HepG2 (cell line): ENCODE data around the gene ACACA. TPM values are rescaled to one million over a fixed set of nuclear protein-coding genes. Genes with fewer than 3 reads are reported as not detected.

Experiments
- CBX1 ChIP-seq: IDR thresholded peaks from one replicate; pipeline ENCODE4 v1.6.1; 2016; ENCODE audit warnings: antibody characterized with exemption, low read depth
- HOXA5 ChIP-seq: sonication (generic); formaldehyde crosslinking; IDR thresholded peaks from 2 replicates; pipeline ENCODE4 v1.4.0; 2020; ENCODE audit warnings: missing genetic modification reagents
- MED13 ChIP-seq: sonication (generic); formaldehyde crosslinking; IDR thresholded peaks from 2 replicates; pipeline ENCODE4 v1.5.0; 2020; ENCODE audit warnings: missing genetic modification reagents
- MYC ChIP-seq: sonication (generic); formaldehyde crosslinking; IDR thresholded peaks from 2 replicates; pipeline ENCODE4 v1.9.0; 2021; ENCODE audit warnings: missing genetic modification reagents, borderline replicate concordance
- PHF21A ChIP-seq: sonication (generic); formaldehyde crosslinking; IDR thresholded peaks from 2 replicates; pipeline ENCODE4 v1.5.0; 2020; ENCODE audit warnings: mild to moderate bottlenecking, missing genetic modification reagents
- TBX3 ChIP-seq: fragments of 450-650 bp; IDR thresholded peaks from 2 replicates; pipeline ENCODE4 v1.6.1; 2017; ENCODE audit warnings: antibody characterized with exemption, mild to moderate bottlenecking, inconsistent platforms, borderline replicate concordance
- ZBTB25 ChIP-seq: IDR thresholded peaks from 2 replicates; pipeline ENCODE4 v1.6.1; 2018; ENCODE audit warnings: missing genetic modification reagents
- ZFY ChIP-seq: sonication (generic); formaldehyde crosslinking; IDR thresholded peaks from 2 replicates; pipeline ENCODE4 v1.4.0; 2020; ENCODE audit warnings: missing genetic modification reagents
- ZKSCAN5 ChIP-seq: sonication (generic); formaldehyde crosslinking; IDR thresholded peaks from 2 replicates; pipeline ENCODE4 v1.5.1; 2020; ENCODE audit warnings: mild to moderate bottlenecking, missing genetic modification reagents
- ZNF12 ChIP-seq: sonication (generic); formaldehyde crosslinking; IDR thresholded peaks from 2 replicates; pipeline ENCODE4 v1.5.0; 2020; ENCODE audit warnings: missing genetic modification reagents
- ZNF335 ChIP-seq: sonication (generic); formaldehyde crosslinking; IDR thresholded peaks from 2 replicates; pipeline ENCODE4 v1.4.0; 2020; ENCODE audit warnings: missing genetic modification reagents
- ZNF496 ChIP-seq: sonication (generic); formaldehyde crosslinking; IDR thresholded peaks from 2 replicates; pipeline ENCODE4 v1.8.1; 2023; ENCODE audit warnings: mild to moderate bottlenecking, moderate library complexity, missing genetic modification reagents; ENCODE audit not compliant: insufficient replicate concordance
- ZNF598 ChIP-seq: sonication (generic); formaldehyde crosslinking; IDR thresholded peaks from 2 replicates; pipeline ENCODE4 v1.5.1; 2020; ENCODE audit warnings: mild to moderate bottlenecking, missing genetic modification reagents, borderline replicate concordance
- ZNF674 ChIP-seq: sonication (generic); formaldehyde crosslinking; IDR thresholded peaks from 2 replicates; pipeline ENCODE4 v1.5.0; 2020; ENCODE audit warnings: low read depth, mild to moderate bottlenecking, missing genetic modification reagents
- polyA plus RNA-seq, 8 experiments: library from polyadenylated mRNA; depleted of rRNA in 3 of 8; stranded (reverse) in 7 of 8; unstranded in 1 of 8; fragments of >200 nt; fragmentation: Illumina TruSeq in 4 of 8; extraction: Trizol in 4 of 8; gene quantifications; 2 replicates each; pipeline versions ENCODE4 v1.2.1 to v1.2.3, GENCODE V29; 2011 to 2016; ENCODE audit warnings: low read depth in 4 of 8, missing spikeins in 1 of 8, mixed read lengths in 1 of 8; ENCODE audit not compliant: insufficient read depth in 1 of 8
- total RNA-seq, 5 experiments: library from RNA; depleted of rRNA; stranded (reverse); fragments of >200 nt; fragmentation: Illumina TruSeq; extraction: Trizol; gene quantifications; 2 replicates each; pipeline ENCODE4 v1.2.3, GENCODE V29; 2016; ENCODE audit warnings: low read depth in 1 of 5
- TF ChIP-seq, protein P1 (sequence below): sonication (generic); formaldehyde crosslinking; IDR thresholded peaks from one replicate; pipeline ENCODE4 v1.5.1; 2020; ENCODE audit warnings: mild to moderate bottlenecking, missing genetic modification reagents; ENCODE audit errors: not compliant biosample characterization
- TF ChIP-seq, protein P2 (sequence below): sonication (generic); formaldehyde crosslinking; IDR thresholded peaks from 2 replicates; pipeline ENCODE4 v1.5.1; 2020; ENCODE audit warnings: missing genetic modification reagents, mild to moderate bottlenecking, borderline replicate concordance

Gene ACACA
- total and polyA plus RNA-seq, 2 of the 13 experiments (the other 11 are each of a cell fraction or from before 2014, with no cell fraction given), result 39.2 to 47.2 TPM

GRCh38 chr17:37406635-37407461 is at the start of gene ACACA, which contains the start of gene TADA2A (continued):
- TF ChIP-seq, protein P1, sequence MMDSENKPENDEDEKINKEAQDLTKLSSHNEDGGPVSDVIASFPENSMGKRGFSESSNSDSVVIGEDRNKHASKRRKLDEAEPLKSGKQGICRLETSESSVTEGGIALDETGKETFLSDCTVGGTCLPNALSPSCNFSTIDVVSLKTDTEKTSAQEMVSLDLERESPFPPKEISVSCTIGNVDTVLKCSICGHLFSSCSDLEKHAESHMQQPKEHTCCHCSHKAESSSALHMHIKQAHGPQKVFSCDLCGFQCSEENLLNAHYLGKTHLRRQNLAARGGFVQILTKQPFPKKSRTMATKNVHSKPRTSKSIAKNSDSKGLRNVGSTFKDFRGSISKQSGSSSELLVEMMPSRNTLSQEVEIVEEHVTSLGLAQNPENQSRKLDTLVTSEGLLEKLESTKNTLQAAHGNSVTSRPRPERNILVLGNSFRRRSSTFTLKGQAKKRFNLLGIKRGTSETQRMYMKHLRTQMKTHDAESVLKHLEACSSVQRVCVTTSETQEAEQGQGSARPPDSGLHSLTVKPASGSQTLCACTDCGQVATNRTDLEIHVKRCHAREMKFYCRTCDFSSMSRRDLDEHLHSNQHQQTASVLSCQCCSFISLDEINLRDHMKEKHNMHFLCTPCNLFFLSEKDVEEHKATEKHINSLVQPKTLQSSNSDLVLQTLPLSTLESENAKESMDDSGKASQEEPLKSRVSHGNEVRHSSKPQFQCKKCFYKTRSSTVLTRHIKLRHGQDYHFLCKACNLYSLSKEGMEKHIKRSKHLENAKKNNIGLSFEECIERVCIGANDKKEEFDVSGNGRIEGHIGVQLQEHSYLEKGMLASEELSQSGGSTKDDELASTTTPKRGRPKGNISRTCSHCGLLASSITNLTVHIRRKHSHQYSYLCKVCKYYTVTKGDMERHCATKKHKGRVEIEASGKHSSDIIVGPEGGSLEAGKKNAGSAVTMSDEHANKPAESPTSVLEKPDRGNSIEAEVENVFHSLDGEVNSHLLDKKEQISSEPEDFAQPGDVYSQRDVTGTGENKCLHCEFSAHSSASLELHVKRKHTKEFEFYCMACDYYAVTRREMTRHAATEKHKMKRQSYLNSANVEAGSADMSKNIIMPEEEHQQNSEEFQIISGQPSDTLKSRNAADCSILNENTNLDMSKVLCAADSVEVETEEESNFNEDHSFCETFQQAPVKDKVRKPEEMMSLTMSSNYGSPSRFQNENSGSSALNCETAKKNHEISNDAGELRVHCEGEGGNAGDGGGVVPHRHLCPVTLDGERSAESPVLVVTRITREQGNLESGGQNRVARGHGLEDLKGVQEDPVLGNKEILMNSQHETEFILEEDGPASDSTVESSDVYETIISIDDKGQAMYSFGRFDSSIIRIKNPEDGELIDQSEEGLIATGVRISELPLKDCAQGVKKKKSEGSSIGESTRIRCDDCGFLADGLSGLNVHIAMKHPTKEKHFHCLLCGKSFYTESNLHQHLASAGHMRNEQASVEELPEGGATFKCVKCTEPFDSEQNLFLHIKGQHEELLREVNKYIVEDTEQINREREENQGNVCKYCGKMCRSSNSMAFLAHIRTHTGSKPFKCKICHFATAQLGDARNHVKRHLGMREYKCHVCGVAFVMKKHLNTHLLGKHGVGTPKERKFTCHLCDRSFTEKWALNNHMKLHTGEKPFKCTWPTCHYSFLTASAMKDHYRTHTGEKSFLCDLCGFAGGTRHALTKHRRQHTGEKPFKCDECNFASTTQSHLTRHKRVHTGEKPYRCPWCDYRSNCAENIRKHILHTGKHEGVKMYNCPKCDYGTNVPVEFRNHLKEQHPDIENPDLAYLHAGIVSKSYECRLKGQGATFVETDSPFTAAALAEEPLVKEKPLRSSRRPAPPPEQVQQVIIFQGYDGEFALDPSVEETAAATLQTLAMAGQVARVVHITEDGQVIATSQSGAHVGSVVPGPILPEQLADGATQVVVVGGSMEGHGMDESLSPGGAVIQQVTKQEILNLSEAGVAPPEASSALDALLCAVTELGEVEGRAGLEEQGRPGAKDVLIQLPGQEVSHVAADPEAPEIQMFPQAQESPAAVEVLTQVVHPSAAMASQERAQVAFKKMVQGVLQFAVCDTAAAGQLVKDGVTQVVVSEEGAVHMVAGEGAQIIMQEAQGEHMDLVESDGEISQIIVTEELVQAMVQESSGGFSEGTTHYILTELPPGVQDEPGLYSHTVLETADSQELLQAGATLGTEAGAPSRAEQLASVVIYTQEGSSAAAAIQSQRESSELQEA (CRISPR knock-in tag), result no peak
- TF ChIP-seq ZNF12 (CRISPR knock-in tag) (no peak), ZNF335 (0 out of 2 replicates have a peak, but pooled peaks have one; percentile 38), HOXA5 (CRISPR knock-in tag) (peak; percentile 42; the same call in 1 of the 2 replicates), ZKSCAN5 (CRISPR knock-in tag) (no peak), TBX3 (no peak), ZBTB25 (CRISPR knock-in tag) (peak; percentile 45), ZNF598 (no peak; the same call in 1 of the 2 replicates), CBX1 (peak; percentile 5), PHF21A (CRISPR knock-in tag) (peak; percentile 40; the same call in 1 of the 2 replicates), ZNF674 (CRISPR knock-in tag) (no peak), MYC (CRISPR knock-in tag) (peak; percentile 75), MED13 (CRISPR knock-in tag) (no peak), ZNF496 (CRISPR knock-in tag) (no peak), ZFY (CRISPR knock-in tag) (peak; percentile 70)
- TF ChIP-seq, protein P2, sequence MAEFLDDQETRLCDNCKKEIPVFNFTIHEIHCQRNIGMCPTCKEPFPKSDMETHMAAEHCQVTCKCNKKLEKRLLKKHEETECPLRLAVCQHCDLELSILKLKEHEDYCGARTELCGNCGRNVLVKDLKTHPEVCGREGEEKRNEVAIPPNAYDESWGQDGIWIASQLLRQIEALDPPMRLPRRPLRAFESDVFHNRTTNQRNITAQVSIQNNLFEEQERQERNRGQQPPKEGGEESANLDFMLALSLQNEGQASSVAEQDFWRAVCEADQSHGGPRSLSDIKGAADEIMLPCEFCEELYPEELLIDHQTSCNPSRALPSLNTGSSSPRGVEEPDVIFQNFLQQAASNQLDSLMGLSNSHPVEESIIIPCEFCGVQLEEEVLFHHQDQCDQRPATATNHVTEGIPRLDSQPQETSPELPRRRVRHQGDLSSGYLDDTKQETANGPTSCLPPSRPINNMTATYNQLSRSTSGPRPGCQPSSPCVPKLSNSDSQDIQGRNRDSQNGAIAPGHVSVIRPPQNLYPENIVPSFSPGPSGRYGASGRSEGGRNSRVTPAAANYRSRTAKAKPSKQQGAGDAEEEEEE, result no peak
